IMR-90 (cell line): Measurements from ENCODE around the gene LINC01488. TPM values are rescaled to one million over a fixed set of nuclear protein-coding genes. Genes with fewer than 3 reads are reported as not detected.
A peak's percentile ranks its signal among the peaks of the same experiment; 100 is the strongest.

ENCODE experiments used
- ATAC-seq: fragments of 200-7000 bp; cut with Tn5 transposase; 2 replicates; pipeline ENCODE4 v1.9.1; 2020; ENCODE audit warnings: low read depth, mild to moderate bottlenecking, moderate library complexity
- BruUV-seq: library from RNA; stranded (reverse); fragments of 400-500 nt; replicated peaks from 2 replicates; lab custom pipeline; 2021; lab: Mats Ljungman, UMichigan
- CTCF ChIA-PET: fragments of 300-600 bp; formaldehyde crosslinking; extraction: SDS; loops from one replicate; lab custom pipeline; 2021; ENCODE audit warnings: antibody characterized with exemption; lab: Yijun Ruan, JAX
- POLR2A ChIA-PET: fragments of 300-600 bp; sonication (Branson Sonifier 250); formaldehyde crosslinking; loops from one replicate; lab custom pipeline; 2022; ENCODE audit warnings: antibody characterized with exemption; ENCODE audit not compliant: unreplicated experiment; lab: Charles Lee
- DNase-seq: peaks from one replicate; pipeline ENCODE4 v3.0.0; 2013
- H2AFZ ChIP-seq: replicated peaks from 2 replicates; pipeline ENCODE3; 2013; ENCODE audit warnings: low read length, mild to moderate bottlenecking; ENCODE audit not compliant: poor library complexity
- H2AK5ac ChIP-seq: 2 replicates; pipeline ENCODE4 v1.6.1; 2013; ENCODE audit warnings: low read depth, low read length, inconsistent platforms
- H2AK9ac ChIP-seq: replicated peaks from 2 replicates; pipeline ENCODE3; 2013; ENCODE audit warnings: mild to moderate bottlenecking, low read depth, low read length, moderate library complexity; ENCODE audit not compliant: poor library complexity
- H2BK120ac ChIP-seq: 2 replicates; pipeline ENCODE4 v1.6.1; 2013; ENCODE audit warnings: low read depth, low read length, inconsistent platforms
- H2BK15ac ChIP-seq: 3 replicates; pipeline ENCODE4 v1.6.1; 2013; ENCODE audit warnings: low read depth, low read length, inconsistent platforms
- H2BK20ac ChIP-seq: 2 replicates; pipeline ENCODE4 v1.6.1; 2013; ENCODE audit warnings: low read depth, mild to moderate bottlenecking, inconsistent platforms, low read length, moderate library complexity
- H2BK5ac ChIP-seq: 2 replicates; pipeline ENCODE4 v1.6.1; 2013; ENCODE audit warnings: mild to moderate bottlenecking, low read depth, low read length, inconsistent platforms; ENCODE audit not compliant: poor library complexity, severe bottlenecking
- H3K14ac ChIP-seq: replicated peaks from 2 replicates; pipeline ENCODE4 v1.6.1; 2013; ENCODE audit warnings: low read depth, low read length, inconsistent platforms
- H3K18ac ChIP-seq: 2 replicates; pipeline ENCODE4 v1.6.1; 2013; ENCODE audit warnings: low read depth, low read length, control low read depth
- H3K23ac ChIP-seq: 2 replicates; pipeline ENCODE4 v1.6.1; 2013; ENCODE audit warnings: low read depth, low read length, inconsistent platforms
- H3K27ac ChIP-seq: 2 replicates; pipeline ENCODE4 v1.5.1; 2013; ENCODE audit warnings: mild to moderate bottlenecking, control low read depth, low read length; ENCODE audit not compliant: insufficient read depth
- H3K27me3 ChIP-seq: 2 replicates; pipeline ENCODE4 v1.6.1; 2013; ENCODE audit warnings: low read length; ENCODE audit not compliant: control insufficient read depth, insufficient read depth
- H3K36me3 ChIP-seq: 2 replicates; pipeline ENCODE4 v1.6.1; 2013; ENCODE audit warnings: low read length, mixed read lengths; ENCODE audit not compliant: control insufficient read depth, insufficient read depth
- H3K4ac ChIP-seq: 2 replicates; pipeline ENCODE4 v1.6.1; 2013; ENCODE audit warnings: low read depth, low read length, inconsistent platforms
- H3K4me1 ChIP-seq: 2 replicates; pipeline ENCODE4 v1.6.1; 2013; ENCODE audit warnings: low read length, mixed read lengths; ENCODE audit not compliant: control insufficient read depth, insufficient read depth
- H3K4me2 ChIP-seq: 2 replicates; pipeline ENCODE4 v1.6.1; 2013; ENCODE audit warnings: low read depth, mild to moderate bottlenecking, control low read depth, low read length, moderate library complexity
- H3K4me3 ChIP-seq: 2 replicates; pipeline ENCODE4 v1.5.1; 2013; ENCODE audit warnings: low read depth, mild to moderate bottlenecking, control low read depth, low read length, moderate library complexity; ENCODE audit not compliant: insufficient read depth
- H3K56ac ChIP-seq: 2 replicates; pipeline ENCODE4 v1.6.1; 2013; ENCODE audit warnings: low read length, inconsistent platforms; ENCODE audit not compliant: insufficient read depth; ENCODE audit errors: extremely low read depth
- H3K79me1 ChIP-seq, 2 experiments: 2 replicates each; pipeline ENCODE4 v1.6.1; 2013; ENCODE audit warnings: low read length in 2 of 2, inconsistent platforms in 1 of 2, low read depth in 1 of 2
- H3K9ac ChIP-seq: 2 replicates; pipeline ENCODE4 v1.6.1; 2013; ENCODE audit warnings: low read depth, low read length, control low read depth
- H3K9me1 ChIP-seq: 2 replicates; pipeline ENCODE4 v1.6.1; 2013; ENCODE audit warnings: low read length, inconsistent platforms; ENCODE audit not compliant: insufficient read depth
- H3K9me3 ChIP-seq: 2 replicates; pipeline ENCODE4 v1.6.1; 2013; ENCODE audit warnings: low read length; ENCODE audit not compliant: control insufficient read depth, insufficient read depth
- H4K20me1 ChIP-seq: 2 replicates; pipeline ENCODE4 v1.6.1; 2013; ENCODE audit warnings: low read length, inconsistent platforms; ENCODE audit not compliant: insufficient read depth
- H4K5ac ChIP-seq: 2 replicates; pipeline ENCODE4 v1.6.1; 2013; ENCODE audit warnings: mild to moderate bottlenecking, low read depth, low read length, control low read depth
- H4K8ac ChIP-seq, 2 experiments: 2 replicates each; pipeline ENCODE4 v1.6.1; 2013; ENCODE audit warnings: low read depth in 2 of 2, low read length in 2 of 2, control low read depth in 1 of 2, inconsistent platforms in 1 of 2
- H4K91ac ChIP-seq: 2 replicates; pipeline ENCODE4 v1.6.1; 2013; ENCODE audit warnings: low read depth, low read length, inconsistent platforms; ENCODE audit not compliant: insufficient read depth
- BHLHE40 ChIP-seq: fragments of 150-350 bp; IDR thresholded peaks from 2 replicates; pipeline ENCODE4 v1.6.1; 2016; ENCODE audit warnings: mild to moderate bottlenecking, low read depth, low read length
- MAZ ChIP-seq: IDR thresholded peaks from 2 replicates; pipeline ENCODE4 v1.6.1; 2012; ENCODE audit warnings: low read depth, mild to moderate bottlenecking, low read length, improper control_type of control experiment, moderate library complexity, borderline replicate concordance
- MXI1 ChIP-seq: IDR thresholded peaks from 2 replicates; pipeline ENCODE4 v1.6.1; 2012; ENCODE audit warnings: low read depth, mild to moderate bottlenecking, low read length, moderate library complexity, borderline replicate concordance
- WGBS, 2 experiments: methylation state at CpG; one replicate each; pipeline versions ENCODE4 v1.1.5 to v1.1.7; 2013; ENCODE audit warnings: missing lambda C conversion rate in 2 of 2; ENCODE audit not compliant: insufficient read length in 1 of 2; ENCODE audit errors: extremely low coverage in 2 of 2; 5-methylcytosine and 5-hydroxymethylcytosine counted together
- dilution Hi-C: fragments of 300-500 bp; cut with HindIII; formaldehyde crosslinking; loops from one replicate; pipeline ENCODE4 v1.14.3; 2018; ENCODE audit warnings: low sequenced_read_pairs; ENCODE audit not compliant: unreplicated experiment
- in situ Hi-C: fragments of 300-500 bp; cut with MboI; formaldehyde crosslinking; loops from 3 replicates; pipeline ENCODE4 v1.14.3; 2019; ENCODE audit warnings: low sequenced_read_pairs, inconsistent platforms, mixed read lengths
- intact Hi-C: fragments of 100-400 bp; cut with micrococcal nuclease; formaldehyde crosslinking; loops from 2 replicates; pipeline ENCODE4 v1.10.0; 2022
- polyA plus RNA-seq, 3 experiments: library from polyadenylated mRNA; depleted of rRNA; stranded (reverse); fragments of >200 nt; gene quantifications; 2 replicates each; pipeline ENCODE4 v1.2.3, GENCODE V29; 2012; ENCODE audit warnings: low replicate concordance in 1 of 3
- total RNA-seq: library from RNA; depleted of rRNA; stranded (reverse); fragments of >200 nt; gene quantifications from 2 replicates; pipeline ENCODE4 v1.2.3, GENCODE V29; 2012
- TF ChIP-seq, protein P1 (sequence below): fragments of 150-350 bp; IDR thresholded peaks from 2 replicates; pipeline ENCODE4 v1.6.1; 2017; ENCODE audit warnings: mild to moderate bottlenecking, antibody characterized with exemption, low read length, low read depth

Gene LINC01488
- total and polyA plus RNA-seq, 2 of the 4 experiments (the other 2 are of a cell fraction): not detected

DNA sequence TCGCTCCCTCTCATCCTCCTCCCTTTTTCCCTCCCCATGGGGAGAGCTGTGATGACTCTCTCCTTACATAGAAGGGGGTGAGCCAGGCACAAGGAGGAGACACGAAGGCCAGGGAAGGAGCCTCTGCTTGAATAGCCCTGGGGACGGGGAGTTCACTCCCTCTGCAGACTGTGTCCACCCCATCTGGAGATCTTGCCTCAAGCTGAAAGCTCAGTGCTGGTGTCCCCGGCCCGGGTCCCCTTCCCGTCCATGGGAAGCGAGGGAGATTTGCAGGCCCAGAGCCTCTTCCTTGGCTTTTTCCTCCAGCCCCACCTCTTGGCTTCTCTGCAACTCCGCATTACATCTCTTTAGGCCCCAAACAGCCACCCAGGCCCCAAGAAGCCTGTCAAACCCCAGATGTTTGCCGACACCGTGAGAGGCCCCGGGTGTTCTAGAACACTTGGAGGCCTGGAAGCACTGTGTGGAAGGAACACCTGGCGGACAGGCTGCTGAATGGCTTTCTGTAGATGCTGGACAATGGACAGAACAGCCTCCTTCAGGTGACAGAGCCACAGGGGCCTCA lies 32.3 kb downstream of the LINC01488 start:
- Histone ChIP-seq H4K20me1 (no peaks in the 10 kb centered on the region), H3K9me1 (peaks cover 15% of the 10 kb centered on the region; the same call in 1 of the 2 replicates), H4K91ac (no peak overlapping the region), H2AK9ac (no peak overlapping the region), H2BK20ac (no peak overlapping the region), H3K36me3 (no peaks in the 10 kb centered on the region), H2BK15ac (no peak overlapping the region; the same call in 2 of the 3 replicates), H3K4me1 (peaks cover 10% of the 10 kb centered on the region), H3K4me2 (no peak overlapping the region), H3K4ac (no peak overlapping the region), H3K79me1 (peaks cover 0 to 5% of the 10 kb centered on the region in 2 experiments; a peak in 1 of 4 replicates), H4K5ac (no peak overlapping the region), H2AK5ac (0 out of 2 replicates have a peak overlapping the region, but pooled peaks have one; percentile 60), H2BK5ac (no peak overlapping the region), H3K9me3 (0 out of 2 replicates have a peak, but pooled peaks cover 3% of the 10 kb centered on the region), H3K27ac (no peak overlapping the region), H2BK120ac (no peak overlapping the region), H3K23ac (no peak overlapping the region), H3K56ac (no peak overlapping the region), H4K8ac (no peak overlapping the region), H3K4me3 (no peak overlapping the region), H3K14ac (no peak overlapping the region), H3K18ac (no peak overlapping the region), H3K27me3 (no peaks in the 10 kb centered on the region), H3K9ac (no peak overlapping the region), H2AFZ (no peak overlapping the region)
- in situ Hi-C loops: no loop called here
- dilution Hi-C loops: no loop called here
- ATAC-seq (no peak), DNase-seq (no peak)
- intact Hi-C loops: no loop called here
- 83 to 87% methylated on average over 1 of the region's 12 CpGs for WGBS, 2 experiments
- CTCF ChIA-PET: no interaction called here
- no TSS peak for BruUV-seq
- POLR2A ChIA-PET: no interaction called here
- TF ChIP-seq BHLHE40 (no peak), MXI1 (no peak), MAZ (no peak)
- TF ChIP-seq, protein P1, sequence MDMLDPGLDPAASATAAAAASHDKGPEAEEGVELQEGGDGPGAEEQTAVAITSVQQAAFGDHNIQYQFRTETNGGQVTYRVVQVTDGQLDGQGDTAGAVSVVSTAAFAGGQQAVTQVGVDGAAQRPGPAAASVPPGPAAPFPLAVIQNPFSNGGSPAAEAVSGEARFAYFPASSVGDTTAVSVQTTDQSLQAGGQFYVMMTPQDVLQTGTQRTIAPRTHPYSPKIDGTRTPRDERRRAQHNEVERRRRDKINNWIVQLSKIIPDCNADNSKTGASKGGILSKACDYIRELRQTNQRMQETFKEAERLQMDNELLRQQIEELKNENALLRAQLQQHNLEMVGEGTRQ: no peak
